ENCODE measurements around the gene FAT1.

The FAT1 gene

DNA sequence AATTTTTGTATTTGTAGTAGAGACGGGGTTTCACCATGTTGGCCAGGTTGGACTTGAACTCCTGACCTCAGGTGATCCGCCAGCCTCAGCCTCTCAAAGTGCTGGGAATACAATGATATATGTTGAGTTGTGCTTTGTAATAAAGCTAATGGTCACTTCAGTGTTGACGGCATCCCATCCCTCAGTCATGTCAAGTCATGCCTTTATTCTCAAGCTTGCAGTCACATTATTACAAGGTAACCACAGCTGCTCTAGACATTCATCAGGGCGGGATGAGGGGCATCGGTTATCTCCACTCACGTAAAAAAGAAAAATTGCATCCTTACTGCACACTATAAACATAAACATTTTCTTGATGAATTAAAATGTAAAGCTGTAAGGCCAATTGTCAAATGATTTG is 12.8 kb upstream of the FAT1 start:
- peaks cover 5% of the 10 kb centered on the region for H3K4me1 ChIP-seq (ENCODE audit: insufficient read depth, low read length)
- H3K9me3 ChIP-seq (ENCODE audit: control insufficient read depth, insufficient read depth, low read length), result no peaks in the 10 kb centered on the region
- H3K9ac ChIP-seq (ENCODE audit: low read depth, low read length), result no peak overlapping the region
- no peaks in the 10 kb centered on the region for H3K36me3 ChIP-seq (ENCODE audit: insufficient read depth, low read length)

DNA sequence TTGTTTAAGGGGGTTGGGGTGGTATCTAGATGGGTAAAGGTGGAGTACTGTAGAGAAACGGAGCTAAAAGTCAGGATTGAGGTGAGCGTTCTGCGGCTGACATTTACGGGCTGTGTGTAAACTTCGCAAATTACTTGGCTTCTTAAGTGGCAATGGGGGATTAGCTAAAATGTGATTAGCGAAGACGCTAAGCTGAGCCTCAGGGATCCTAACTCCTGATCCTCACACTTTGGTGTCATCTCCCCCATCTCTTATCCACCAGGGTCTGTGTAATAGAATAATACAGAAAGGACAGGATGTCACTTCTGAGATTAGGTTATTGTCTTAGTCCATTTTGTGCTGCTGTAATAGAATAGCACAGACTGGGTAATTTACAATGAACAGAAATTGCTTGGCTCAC is 10.6 kb upstream of the FAT1 start:
- H3K9ac ChIP-seq (ENCODE audit: low read depth, low read length), result no peak overlapping the region
- H3K9me3 ChIP-seq (ENCODE audit: control insufficient read depth, insufficient read depth, low read length), result no peaks in the 10 kb centered on the region
- peaks cover 5% of the 10 kb centered on the region for H3K4me1 ChIP-seq (ENCODE audit: insufficient read depth, low read length)
- H3K36me3 ChIP-seq (ENCODE audit: insufficient read depth, low read length), result no peaks in the 10 kb centered on the region

DNA sequence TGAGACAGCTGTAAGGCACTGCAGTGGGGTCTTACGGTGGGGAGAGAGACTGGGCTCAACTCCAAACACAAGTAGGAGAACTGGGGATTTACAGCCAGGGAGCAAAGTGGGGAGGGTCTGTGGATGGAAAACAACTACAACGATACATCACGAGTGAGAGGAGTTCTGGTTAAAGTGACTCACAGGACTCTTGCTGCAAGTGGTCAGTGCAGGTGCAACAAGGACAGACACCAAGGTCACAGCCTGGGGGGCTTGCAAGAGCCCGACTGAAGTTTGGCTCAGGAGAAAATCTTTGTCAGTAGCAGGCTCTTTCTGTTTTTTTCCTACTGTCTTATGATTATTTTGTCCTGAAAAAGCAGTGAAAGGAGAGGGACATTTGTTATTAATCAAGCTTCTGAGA is 10.1 kb upstream of the FAT1 start:
- Histone ChIP-seq H3K4me1 (ENCODE audit: insufficient read depth, low read length) (peaks cover 10% of the 10 kb centered on the region), H3K9ac (ENCODE audit: low read depth, low read length) (no peak overlapping the region), H3K36me3 (ENCODE audit: insufficient read depth, low read length) (no peaks in the 10 kb centered on the region), H3K9me3 (ENCODE audit: control insufficient read depth, insufficient read depth, low read length) (no peaks in the 10 kb centered on the region)

DNA sequence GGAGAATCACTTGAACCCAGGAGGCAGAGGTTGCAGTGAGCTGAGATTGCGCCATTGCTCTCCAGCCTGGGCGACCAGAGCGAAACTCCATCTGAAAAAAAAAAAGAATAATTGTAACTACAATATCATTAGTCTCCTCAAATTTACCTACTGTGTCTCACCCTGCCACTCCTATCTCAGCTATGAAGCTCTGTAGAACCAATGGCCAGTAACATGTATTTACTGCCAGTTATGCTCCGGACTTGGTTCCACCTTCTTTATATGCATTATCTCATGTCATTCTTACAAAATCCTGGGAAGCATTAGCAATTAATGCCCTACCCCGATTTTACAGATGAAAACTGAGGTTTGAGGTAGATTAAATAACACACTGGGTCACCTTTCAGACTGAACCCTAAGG is 7.0 kb upstream of the FAT1 start:
- Histone ChIP-seq H3K9ac (ENCODE audit: low read depth, low read length) (no peak overlapping the region), H3K9me3 (ENCODE audit: control insufficient read depth, insufficient read depth, low read length) (no peaks in the 10 kb centered on the region), H3K4me1 (ENCODE audit: insufficient read depth, low read length) (peaks cover 17% of the 10 kb centered on the region), H3K36me3 (ENCODE audit: insufficient read depth, low read length) (no peaks in the 10 kb centered on the region)

DNA sequence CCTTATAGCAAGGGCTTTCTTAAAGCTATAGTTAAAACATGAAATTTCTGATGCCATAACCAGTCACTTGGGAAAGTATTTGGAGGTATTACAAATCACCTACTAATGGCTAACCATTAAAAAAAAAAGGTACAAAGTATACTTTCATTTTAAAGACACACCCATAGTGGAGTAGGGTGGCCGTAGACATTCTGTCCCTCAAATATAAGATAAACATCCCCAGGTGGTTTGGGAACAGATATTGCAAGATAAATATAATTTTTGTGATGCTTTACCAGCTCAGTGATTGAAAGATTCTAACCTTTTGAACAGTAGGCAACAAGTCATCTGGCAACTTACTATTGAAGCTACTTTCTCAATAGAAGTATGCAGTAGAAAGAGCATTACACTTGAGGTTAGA is 6.2 kb upstream of the FAT1 start:
- H3K9me3 ChIP-seq (ENCODE audit: control insufficient read depth, insufficient read depth, low read length), result no peaks in the 10 kb centered on the region
- no peak overlapping the region for H3K9ac ChIP-seq (ENCODE audit: low read depth, low read length)
- H3K4me1 ChIP-seq (ENCODE audit: insufficient read depth, low read length), result peaks cover 15% of the 10 kb centered on the region
- H3K36me3 ChIP-seq (ENCODE audit: insufficient read depth, low read length), result no peaks in the 10 kb centered on the region

DNA sequence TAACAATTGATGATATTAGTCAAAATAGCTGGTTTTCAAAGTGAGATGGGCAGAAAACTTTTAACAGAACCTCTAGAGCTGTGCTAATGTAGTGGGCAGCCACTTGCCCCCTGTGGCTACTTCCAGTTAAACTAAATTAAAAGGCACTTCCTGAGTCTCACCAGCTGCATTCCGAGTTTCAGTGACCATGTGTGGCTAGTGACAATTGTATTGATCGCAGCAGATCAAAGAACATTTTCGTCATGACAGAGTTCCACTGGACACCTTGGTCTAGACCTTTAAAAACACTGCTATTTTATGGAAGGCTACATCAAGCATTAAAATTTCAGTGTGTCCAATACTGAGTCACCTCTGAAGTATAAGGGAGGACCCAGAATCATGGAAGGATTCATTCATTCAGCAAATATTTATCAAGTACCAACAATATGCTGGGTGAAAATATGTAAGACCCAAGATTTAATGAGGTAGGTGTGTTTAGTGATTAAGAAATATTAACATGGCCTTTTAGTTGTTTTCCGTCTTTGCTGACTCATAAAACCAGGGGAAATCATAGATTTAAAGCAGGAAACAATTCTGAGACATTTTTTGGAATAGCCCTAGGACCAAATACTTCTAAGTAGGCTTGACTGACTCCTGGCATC is 5.1 kb upstream of the FAT1 start:
- Histone ChIP-seq H3K4me1 (ENCODE audit: insufficient read depth, low read length) (peaks cover 15% of the 10 kb centered on the region), H3K36me3 (ENCODE audit: insufficient read depth, low read length) (no peaks in the 10 kb centered on the region), H3K9me3 (ENCODE audit: control insufficient read depth, insufficient read depth, low read length) (no peaks in the 10 kb centered on the region), H3K9ac (ENCODE audit: low read depth, low read length) (no peak overlapping the region)

DNA sequence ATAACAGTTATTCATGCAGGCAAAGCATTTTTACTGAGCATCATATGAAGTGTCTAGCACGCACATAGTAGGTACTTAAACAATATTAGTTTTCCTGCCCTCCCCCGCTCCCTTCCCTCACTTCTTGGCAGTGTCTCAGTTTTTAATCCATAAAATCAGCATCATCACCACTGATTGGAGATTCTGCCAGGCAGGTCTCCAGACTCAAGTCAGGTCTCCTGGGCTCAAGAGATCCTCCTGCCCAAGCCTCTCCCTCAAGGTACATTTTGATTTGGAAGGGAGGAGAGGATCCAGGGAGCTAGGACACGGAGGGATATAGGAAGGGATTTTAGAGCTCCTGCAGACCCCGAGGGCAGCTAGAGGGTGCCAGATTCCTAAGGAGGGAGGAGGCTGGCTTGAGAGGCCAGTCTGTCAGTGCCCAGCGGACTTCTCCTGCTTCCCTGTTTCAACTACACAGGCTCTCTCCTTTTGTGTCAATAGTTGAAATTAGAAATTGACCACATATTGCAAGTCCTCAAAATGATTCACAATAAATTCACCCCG is 4.4 kb upstream of the FAT1 start:
- H3K9me3 ChIP-seq (ENCODE audit: control insufficient read depth, insufficient read depth, low read length), result no peaks in the 10 kb centered on the region
- H3K36me3 ChIP-seq (ENCODE audit: insufficient read depth, low read length), result no peaks in the 10 kb centered on the region
- peaks cover 15% of the 10 kb centered on the region for H3K4me1 ChIP-seq (ENCODE audit: insufficient read depth, low read length)
- peak overlapping the region; percentile 86; the same call in 1 of the 2 replicates for H3K9ac ChIP-seq (ENCODE audit: low read depth, low read length)

DNA sequence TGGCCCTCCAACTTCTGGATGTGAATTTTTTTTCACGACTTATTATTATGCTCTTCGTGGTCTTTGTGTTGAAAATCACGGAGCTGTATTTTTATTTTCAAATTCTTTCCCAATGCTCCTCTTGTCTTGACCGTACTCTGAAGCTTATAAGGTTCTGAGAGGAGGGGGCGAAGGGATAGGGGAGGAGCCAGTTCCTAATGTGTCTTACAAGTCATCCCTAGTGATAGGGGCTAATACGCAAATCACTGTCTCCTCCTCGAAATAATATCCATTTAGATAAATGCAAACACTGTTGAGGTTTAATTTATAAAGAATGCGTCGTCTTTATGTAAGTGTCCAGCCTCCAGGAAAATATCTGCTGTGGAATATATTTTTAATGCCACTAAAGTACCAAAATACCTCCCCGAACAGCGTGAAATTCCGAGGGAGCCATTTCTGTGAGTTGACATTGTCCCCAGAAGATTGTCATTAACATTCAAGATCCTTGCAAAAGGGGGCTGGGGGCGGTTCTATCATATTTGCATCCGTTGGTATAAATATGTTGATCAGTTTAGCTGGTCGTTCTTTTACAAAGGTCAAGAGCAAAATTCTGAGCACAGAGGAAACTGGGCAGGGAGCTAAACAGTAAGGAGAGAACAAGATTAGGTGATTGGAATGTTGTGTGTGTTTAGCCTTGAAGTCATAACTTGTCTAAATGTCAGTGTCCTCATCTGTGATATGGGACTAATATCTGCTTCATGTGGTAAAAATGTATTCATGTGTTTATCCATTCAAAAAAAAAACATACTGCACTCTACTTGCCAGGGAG is 3.7 kb upstream of the FAT1 start:
- Histone ChIP-seq H3K9me3 (ENCODE audit: control insufficient read depth, insufficient read depth, low read length) (no peaks in the 10 kb centered on the region), H3K4me1 (ENCODE audit: insufficient read depth, low read length) (peaks cover 15% of the 10 kb centered on the region), H3K36me3 (ENCODE audit: insufficient read depth, low read length) (no peaks in the 10 kb centered on the region), H3K9ac (ENCODE audit: low read depth, low read length) (peak overlapping the region; percentile 86)

DNA sequence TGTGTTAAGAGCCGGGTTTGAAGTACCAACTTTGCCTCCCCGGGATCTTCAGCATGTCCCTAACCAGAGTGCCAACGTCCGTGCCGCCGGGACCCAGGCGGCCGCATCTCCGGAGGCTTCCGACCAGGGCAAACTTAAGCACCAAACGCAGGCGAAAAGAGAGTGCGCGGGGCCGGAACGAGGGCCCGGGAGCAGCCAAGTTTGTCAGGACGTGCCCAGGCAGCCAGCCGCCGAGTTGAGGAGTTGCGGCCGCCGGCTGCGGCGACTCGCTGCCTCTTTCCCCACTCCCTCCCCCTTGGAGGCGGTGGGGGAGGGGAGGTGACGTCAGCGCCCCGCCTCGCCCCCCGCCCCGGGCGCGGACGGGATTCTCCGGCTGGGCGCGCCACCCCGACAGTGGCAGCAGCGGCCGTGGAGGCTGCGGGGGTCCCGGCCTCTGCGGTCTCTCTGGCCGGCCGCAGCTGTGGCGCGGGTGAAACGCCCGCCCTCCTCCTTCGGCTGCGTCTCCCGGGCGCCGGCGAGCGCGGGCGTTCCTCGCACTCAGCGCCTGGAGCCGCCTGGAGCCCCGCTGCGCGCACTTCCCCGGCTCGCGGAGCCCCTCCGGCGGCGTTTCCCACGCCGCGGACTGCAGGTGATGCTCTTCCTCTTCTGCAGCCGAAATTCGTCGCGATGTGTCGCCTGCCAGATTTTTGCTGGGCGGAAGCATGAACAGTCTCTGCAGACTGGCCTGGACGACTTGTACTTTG is 2.9 kb upstream of the FAT1 start:
- Histone ChIP-seq H3K4me1 (ENCODE audit: insufficient read depth, low read length) (peaks cover 15% of the 10 kb centered on the region), H3K9ac (ENCODE audit: low read depth, low read length) (peak overlapping the region; percentile 86), H3K36me3 (ENCODE audit: insufficient read depth, low read length) (no peaks in the 10 kb centered on the region), H3K9me3 (ENCODE audit: control insufficient read depth, insufficient read depth, low read length) (no peaks in the 10 kb centered on the region)

DNA sequence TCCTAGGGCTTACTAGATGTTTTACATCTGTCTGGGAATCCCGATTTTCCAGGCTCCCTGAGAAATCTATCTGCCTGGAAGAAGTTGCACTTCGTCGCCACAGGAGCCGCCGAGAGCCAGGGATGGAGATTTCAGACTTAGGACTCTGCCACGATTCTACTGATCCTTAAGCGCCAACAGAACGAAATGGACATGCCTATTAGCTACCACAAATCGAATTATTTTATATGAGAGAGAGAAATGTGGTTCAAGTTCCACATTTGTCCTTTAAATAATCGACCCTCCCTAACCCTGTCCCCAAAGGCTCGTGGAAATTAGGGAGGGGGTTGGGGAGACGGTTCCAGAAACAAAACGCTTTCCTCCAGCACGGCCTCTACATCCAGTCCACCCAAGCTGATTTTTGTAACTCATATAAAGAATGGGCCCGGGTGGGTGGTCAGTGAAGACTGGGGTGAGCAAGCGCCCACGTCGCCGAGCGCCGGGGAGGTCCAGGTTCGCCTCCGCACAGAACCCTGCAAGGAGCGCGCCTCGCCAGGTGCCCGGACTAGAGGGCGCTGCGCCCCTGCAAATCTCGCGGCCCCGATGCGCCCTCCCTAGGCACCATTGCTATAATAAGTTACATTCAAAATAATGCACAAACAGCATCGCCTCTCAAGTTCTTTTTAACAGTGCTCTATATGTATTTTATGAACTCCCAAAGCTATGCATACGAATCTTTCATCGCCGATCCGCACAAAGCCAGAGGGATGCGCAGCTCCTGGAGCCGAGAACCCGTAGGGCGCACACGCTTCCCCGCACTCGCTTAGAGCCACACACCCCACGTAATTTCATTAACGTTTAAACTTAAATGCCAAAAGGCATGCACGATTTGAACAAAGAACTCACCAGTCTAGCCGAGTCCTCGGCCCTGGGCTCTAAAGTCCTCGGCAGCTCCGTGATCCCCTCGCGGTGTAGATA is 2.1 kb upstream of the FAT1 start:
- H3K9ac ChIP-seq (ENCODE audit: low read depth, low read length), result peak overlapping the region; percentile 86
- no peaks in the 10 kb centered on the region for H3K36me3 ChIP-seq (ENCODE audit: insufficient read depth, low read length)
- peaks cover 15% of the 10 kb centered on the region for H3K4me1 ChIP-seq (ENCODE audit: insufficient read depth, low read length)
- no peaks in the 10 kb centered on the region for H3K9me3 ChIP-seq (ENCODE audit: control insufficient read depth, insufficient read depth, low read length)

DNA sequence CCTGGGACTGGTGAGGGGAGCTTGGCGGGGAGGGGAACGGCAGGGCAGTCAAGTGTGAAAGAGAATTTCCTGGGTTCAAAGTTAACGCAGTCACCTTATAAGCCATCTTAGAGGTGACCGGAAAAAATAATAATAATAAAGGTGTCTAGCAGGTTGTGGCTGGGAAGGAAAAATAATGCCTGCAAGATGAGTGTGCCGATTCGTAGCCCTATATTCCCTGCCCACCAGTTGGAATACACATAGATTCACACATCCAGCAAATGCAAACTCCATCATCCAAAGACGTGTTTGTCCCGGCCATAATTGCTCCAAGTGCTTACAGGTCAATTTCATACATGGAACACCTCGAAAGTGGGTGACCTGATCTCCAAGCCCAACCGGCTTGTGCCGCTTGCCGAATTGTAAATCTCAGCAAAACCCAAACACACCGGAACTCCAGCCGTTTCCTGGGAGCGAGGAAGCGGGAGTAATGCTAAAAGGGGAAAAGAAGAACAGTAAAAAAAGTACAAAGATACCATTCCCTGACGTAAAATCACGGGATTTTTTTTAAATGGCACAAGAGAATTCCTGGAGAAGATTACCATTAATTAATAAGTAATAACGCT is 1.3 kb upstream of the FAT1 start:
- Histone ChIP-seq H3K9me3 (ENCODE audit: control insufficient read depth, insufficient read depth, low read length) (no peaks in the 10 kb centered on the region), H3K9ac (ENCODE audit: low read depth, low read length) (peak overlapping the region; percentile 86), H3K4me1 (ENCODE audit: insufficient read depth, low read length) (peaks cover 15% of the 10 kb centered on the region), H3K36me3 (ENCODE audit: insufficient read depth, low read length) (no peaks in the 10 kb centered on the region)

DNA sequence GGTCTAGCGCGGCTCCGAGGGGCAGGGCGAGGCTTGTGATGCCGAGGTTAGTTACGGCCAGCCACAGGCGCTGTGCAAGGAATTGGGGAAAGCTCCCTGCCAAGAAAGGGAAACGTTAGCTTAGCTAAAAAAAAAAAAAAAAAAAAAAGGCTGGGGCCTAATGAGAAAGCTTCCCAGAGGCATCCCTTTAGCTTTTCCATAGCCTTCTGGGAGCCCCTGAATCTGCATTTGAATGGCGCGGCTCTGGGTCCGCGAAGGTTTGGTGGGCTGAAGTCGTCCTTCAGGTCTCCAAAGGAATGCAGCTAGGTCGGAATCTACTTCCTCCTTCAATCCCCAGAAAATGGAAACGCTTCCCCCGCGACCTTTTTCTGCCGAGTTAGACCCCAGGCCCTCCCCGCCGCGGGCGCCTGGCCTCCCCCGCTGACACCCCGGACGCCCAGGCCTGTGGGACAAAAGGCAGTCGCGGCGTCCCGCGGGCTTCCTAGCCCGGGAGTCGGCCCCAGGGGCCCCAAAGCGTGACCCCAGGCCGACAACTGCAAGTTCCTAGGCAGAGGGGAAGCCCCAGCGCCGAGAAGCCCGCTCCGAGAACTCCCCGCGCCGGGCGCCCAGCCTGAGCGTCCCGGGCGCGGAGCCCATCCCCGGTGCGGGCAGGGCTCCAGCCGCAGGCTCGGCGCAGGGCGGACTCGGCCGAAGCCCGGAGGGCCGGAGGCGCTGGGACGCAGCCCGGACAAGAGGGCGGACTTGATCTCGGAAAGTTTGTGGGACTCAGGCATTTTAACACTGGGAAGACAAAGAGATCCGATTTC is 605 bp upstream of the FAT1 start:
- Histone ChIP-seq H3K36me3 (ENCODE audit: insufficient read depth, low read length) (no peaks in the 10 kb centered on the region), H3K9me3 (ENCODE audit: control insufficient read depth, insufficient read depth, low read length) (peaks cover 6% of the 10 kb centered on the region; the same call in 1 of the 2 replicates), H3K4me1 (ENCODE audit: insufficient read depth, low read length) (peaks cover 15% of the 10 kb centered on the region), H3K9ac (ENCODE audit: low read depth, low read length) (peak overlapping the region; percentile 86)
